ENCODE results near the gene BBC3. TPM values are rescaled to one million over a fixed set of nuclear protein-coding genes. Genes with fewer than 3 reads are reported as not detected.
"Not testable (repeated sequence)": the region's sequence is repeated elsewhere in the genome, so short reads cannot be mapped to it uniquely, and the experiment has no call there.

The BBC3 gene
- polyA plus RNA-seq, 6 donors from 2014 or later = 0.32 to 1.4 (median 0.70) TPM

DNA sequence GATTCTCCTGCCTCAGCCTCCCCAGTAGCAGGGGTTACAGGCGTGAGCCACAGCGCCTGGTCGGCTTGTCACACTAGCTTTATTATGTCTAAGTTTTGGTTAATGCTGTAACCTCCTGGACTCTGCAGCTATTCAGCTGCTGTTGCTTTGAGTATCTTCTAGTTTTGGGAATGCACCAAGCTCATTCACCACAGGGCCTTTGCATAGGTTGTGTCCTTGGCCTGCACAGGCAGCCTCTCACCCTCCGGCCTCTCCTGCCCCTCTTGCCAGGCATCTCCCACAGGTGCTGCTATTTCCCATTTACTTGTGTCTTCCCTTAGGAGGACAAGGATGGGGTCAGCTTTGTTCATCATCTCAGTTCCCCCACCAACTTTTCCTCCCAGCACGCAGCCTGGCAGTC lies 23.0 kb upstream of the BBC3 start:
- no peak for DNase-seq
- no peak for ATAC-seq (ENCODE audit: low read depth in 2 of 2)
- Mint-ChIP-seq H3K27me3 (no peaks in the 10 kb centered on the region), H3K4me3 (peak overlapping the region in 4 of 8 donors; percentile 1 to 46 (median 21)), H3K27ac (peak overlapping the region in 3 of 6 donors; percentile 13 to 61 (median 24)), H3K9me3 (peaks cover 0 to 1% (median 0%) of the 10 kb centered on the region in 7 donors), H3K4me1 (peaks cover 23 to 32% (median 24%) of the 10 kb centered on the region in 3 donors), H3K36me3 (peaks cover 0 to 6% of the 10 kb centered on the region in 2 donors)

DNA sequence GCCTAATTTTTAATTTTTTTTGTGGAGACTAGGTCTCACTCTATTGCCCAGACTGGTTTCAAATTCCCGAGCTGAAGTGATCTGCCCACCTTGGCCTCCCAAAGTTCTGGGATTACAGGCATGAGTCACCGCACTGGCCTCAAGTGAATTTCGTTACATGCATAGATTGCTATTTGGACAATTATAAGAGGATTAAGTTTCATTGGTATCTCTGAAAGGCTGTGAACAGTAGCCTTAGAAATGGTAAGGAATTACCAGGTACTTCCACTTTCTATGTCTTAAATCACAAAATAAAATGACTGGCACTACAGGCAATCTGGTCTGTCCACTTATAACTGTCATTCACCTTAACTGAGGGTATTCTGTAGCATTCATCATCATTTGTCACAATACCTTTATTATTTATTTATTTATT lies 22.5 kb upstream of the BBC3 start:
- H3K4me1 Mint-ChIP-seq = peaks cover 18 to 29% (median 19%) of the 10 kb centered on the region in 3 donors
- no peak overlapping the region for H3K27ac Mint-ChIP-seq
- peak overlapping the region in 2 of 8 donors; percentile 1 to 46 for H3K4me3 Mint-ChIP-seq
- no peaks in the 10 kb centered on the region for H3K9me3 Mint-ChIP-seq
- no peak for ATAC-seq (ENCODE audit: low read depth in 2 of 2)
- H3K36me3 Mint-ChIP-seq = peaks cover 0 to 2% of the 10 kb centered on the region in 2 donors
- H3K27me3 Mint-ChIP-seq = no peaks in the 10 kb centered on the region
- DNase-seq = no peak

DNA sequence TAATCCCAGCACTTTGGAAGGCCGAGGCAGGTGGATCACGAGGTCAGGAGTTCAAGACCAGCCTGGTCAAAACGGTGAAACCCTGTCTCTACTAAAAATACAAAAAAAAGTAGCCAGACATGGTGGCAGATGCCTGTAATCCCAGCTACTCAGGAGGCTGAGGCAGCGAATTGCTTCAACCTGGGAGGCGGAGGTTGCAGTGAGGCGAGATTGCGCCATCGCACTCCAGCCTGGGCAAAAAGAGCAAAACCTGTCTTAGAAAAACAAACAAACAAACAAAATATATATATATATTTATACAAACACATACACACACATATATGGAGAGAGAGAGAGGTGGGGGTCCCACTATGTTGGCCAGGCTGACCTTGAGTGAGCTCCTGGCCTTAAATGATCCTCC lies 22.0 kb upstream of the BBC3 start:
- H3K27ac Mint-ChIP-seq; H3K36me3 Mint-ChIP-seq; DNase-seq; ATAC-seq (ENCODE audit: low read depth in 2 of 2); H3K9me3 Mint-ChIP-seq; H3K27me3 Mint-ChIP-seq: not testable (repeated sequence)
- H3K4me3 Mint-ChIP-seq = peak overlapping the region in 1 of 8 donors; percentile 46
- peaks cover 15 to 24% (median 16%) of the 10 kb centered on the region in 3 donors for H3K4me1 Mint-ChIP-seq

DNA sequence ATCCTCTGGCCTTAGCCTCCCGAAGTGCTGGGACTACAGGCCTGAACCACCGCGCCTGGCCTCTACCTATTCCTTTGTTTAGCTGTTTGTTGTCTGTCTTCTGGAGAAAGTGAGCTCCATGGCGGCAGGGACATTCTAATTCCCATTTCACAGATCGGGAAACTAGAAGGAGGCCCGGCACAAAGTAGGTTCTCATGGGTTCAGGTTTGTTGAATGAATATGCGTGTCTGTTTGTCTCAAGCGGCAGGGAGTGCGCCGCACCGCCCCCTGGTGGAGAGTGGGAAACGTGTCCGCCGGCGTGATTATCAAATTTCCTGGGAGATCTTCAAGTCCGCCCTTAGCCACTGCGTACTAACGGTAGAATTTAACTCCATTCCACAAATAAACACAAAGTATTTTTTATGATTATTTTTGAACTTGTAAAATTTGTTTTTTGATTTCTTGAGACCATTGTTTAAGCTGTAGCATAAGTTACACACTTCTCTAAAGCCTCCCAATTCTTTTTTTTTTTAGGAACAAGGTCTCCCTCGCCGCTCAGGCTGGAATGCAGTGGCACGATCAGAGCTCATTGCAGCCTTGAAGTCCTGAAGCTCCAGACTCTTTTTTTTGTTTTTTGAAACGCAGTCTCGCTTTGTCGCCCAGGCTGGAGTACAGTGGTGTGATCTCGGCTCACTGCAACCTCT lies 16.4 kb upstream of the BBC3 start:
- H3K27ac Mint-ChIP-seq = peak overlapping the region in 2 of 6 donors; percentile 56 to 58
- H3K36me3 Mint-ChIP-seq = peaks cover 0 to 4% of the 10 kb centered on the region in 2 donors
- H3K27me3 Mint-ChIP-seq = peaks cover 7 to 24% (median 16%) of the 10 kb centered on the region in 3 donors
- H3K9me3 Mint-ChIP-seq = peaks cover 0 to 4% (median 0%) of the 10 kb centered on the region in 7 donors
- H3K4me1 Mint-ChIP-seq = peaks cover 5 to 24% (median 7%) of the 10 kb centered on the region in 3 donors
- peak overlapping the region in 3 of 8 donors; percentile 3 to 39 (median 16) for H3K4me3 Mint-ChIP-seq
- DNase-seq (peak; percentile 66), ATAC-seq (ENCODE audit: low read depth in 2 of 2) (no peak)

DNA sequence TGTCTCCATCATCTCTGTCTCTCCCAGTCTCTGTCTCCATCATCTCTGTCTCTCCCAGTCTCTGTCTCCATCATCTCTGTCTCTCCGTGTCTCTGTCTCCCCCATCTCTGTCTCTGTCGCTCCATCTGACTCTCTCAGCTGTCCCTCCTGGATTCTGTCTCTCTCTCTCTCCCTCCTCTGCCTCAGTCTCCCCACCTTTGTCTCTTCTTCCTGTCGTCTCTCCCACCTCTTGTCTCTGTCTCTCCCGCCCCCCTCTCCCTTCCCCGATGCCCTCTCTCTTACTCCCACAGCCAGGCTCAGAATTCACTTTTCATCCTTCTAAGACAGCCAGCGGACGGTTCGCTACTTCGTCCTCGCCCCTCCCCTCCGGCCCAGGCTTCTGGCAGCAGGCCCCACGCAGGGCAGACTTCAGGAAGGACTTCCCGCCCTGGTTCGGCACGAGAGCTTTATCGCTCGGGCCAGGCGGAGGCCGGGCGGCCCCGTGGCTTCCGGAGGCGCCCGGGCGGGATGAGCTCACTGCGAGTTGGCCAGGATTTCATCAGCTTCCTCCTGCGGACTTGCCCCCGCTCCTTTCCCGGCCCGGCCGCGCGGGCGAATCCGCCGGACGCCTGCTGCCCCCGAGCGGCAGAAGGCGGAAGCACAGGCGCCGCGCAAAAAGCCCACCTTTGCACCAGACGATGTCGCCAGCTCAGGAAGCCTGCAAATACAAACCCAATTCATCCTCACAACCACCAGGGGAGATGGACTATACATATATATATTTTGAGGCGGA lies 13.0 kb upstream of the BBC3 start:
- Mint-ChIP-seq H3K4me1 (peaks cover 7 to 31% (median 11%) of the 10 kb centered on the region in 3 donors), H3K36me3 (peaks cover 0 to 4% of the 10 kb centered on the region in 2 donors), H3K4me3 (peak overlapping the region in 6 of 8 donors; percentile 9 to 83 (median 70)), H3K27me3 (peaks cover 10 to 37% (median 19%) of the 10 kb centered on the region in 3 donors), H3K9me3 (peaks cover 0 to 4% (median 0%) of the 10 kb centered on the region in 7 donors), H3K27ac (peak overlapping the region in 4 of 6 donors; percentile 48 to 83 (median 80))
- ATAC-seq (ENCODE audit: low read depth in 2 of 2) (peak; percentile 61 to 63), DNase-seq (peak; percentile 86)

DNA sequence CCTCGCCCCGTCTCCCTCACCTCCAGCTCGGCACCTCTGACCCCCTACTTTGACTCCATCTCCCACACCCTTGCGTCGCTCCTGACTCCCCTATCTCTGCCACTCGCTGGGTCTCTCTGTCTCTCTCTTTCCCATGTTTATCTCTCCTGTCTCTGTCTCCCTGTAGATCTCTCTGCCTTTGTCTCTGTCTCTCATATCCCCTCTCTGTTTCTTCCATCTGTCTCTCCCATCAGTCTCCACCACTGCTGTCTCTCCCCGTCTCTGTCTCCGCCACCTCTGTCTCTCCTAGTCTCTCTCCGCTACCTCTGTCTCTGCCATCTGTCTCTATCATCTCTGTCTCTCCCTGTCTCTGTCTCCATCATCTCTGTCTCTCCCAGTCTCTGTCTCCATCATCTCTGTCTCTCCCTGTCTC lies 12.4 kb upstream of the BBC3 start:
- Mint-ChIP-seq H3K4me1 (peaks cover 11 to 36% (median 12%) of the 10 kb centered on the region in 3 donors), H3K27me3 (peaks cover 13 to 39% (median 23%) of the 10 kb centered on the region in 3 donors), H3K36me3 (peaks cover 0 to 4% of the 10 kb centered on the region in 2 donors), H3K9me3 (peaks cover 0 to 4% (median 0%) of the 10 kb centered on the region in 7 donors), H3K4me3 (peak overlapping the region in 6 of 8 donors; percentile 67 to 84 (median 78)), H3K27ac (peak overlapping the region in 3 of 6 donors; percentile 39 to 82 (median 79))
- ATAC-seq (ENCODE audit: low read depth in 2 of 2) (no peak), DNase-seq (no peak)

DNA sequence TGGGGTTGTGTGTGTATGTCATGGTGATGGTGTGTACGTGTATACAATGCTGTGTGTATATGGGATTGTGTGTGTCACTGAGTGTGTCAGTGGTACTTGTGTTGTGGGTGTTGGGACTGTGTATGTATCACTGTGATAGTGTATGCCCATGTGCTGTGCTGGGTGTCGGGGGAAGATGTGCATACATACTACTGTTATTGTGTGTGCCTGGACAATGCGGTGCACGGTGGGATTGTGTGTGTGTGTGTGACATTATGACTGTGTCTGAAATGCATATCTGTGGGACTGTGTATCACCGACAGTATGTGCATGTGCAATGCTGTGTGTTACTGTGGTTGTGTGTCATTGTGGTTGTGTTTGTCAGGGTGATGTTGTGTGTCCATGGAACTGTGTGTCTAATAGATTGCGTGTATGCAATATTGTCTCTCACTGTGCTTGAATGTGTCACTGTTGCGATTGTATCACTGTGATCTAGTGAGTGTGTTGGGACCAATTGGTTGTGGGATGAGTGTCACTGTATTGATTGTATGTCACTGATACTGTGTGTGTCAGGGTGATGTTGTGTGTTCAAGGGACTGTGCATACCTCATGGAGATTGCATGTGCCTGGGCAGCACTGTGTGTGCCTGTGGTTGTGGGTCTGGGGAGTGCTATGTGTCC lies 11.0 kb upstream of the BBC3 start:
- DNase-seq = no peak
- no peak overlapping the region for H3K4me3 Mint-ChIP-seq
- ATAC-seq (ENCODE audit: low read depth in 2 of 2) = no peak
- H3K27ac Mint-ChIP-seq = no peak overlapping the region
- H3K27me3 Mint-ChIP-seq = peaks cover 6 to 34% (median 17%) of the 10 kb centered on the region in 3 donors
- H3K36me3 Mint-ChIP-seq = peaks cover 0 to 4% of the 10 kb centered on the region in 2 donors
- peaks cover 6 to 33% (median 10%) of the 10 kb centered on the region in 3 donors for H3K4me1 Mint-ChIP-seq
- peaks cover 0 to 4% (median 0%) of the 10 kb centered on the region in 7 donors for H3K9me3 Mint-ChIP-seq

DNA sequence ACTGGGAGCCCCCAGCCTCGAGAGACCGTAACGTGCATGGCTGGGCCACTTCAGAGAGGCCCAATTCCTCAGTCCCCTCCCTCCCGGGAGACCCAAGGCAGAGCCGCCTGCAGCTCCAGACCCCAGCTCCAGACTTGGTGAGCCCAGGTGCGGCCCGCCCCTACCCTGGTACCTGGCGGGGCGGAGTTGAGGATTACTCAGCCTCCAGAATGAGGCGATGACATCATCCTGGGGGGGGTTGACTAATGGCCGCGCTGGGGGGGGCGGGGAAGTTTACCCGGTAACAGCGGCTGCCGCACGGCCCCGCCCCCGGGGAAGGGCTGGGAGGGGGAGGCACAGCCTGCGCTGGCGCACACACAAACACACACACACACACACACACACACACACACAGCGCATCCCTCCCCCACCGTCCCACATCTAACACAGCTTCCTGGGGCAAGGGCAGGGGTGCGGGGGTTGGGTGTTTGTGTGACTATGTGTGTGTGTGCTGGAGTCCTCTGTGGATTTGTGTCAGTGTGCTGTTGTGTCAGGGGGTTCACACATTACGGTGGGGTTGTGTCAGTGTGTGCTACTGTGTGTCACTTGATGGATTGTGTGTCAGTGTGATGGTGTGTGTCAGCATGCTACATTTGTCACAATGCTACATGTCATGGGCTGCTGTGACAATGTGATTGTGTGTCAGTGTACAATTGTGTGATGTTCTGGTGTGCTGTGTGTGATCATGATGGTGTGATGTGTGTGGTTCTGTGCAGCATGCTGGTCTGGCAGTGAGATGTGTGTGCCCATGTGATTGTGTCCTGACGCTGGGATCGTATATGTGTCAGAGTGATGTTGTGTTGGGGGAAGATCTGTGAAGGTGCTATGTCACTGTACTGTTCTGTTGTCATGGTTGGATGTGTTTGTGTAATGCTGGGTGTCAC lies 10.3 kb upstream of the BBC3 start:
- Mint-ChIP-seq H3K4me3 (peak overlapping the region in 3 of 8 donors; percentile 36 to 57 (median 48)), H3K9me3 (peaks cover 0 to 4% (median 0%) of the 10 kb centered on the region in 7 donors), H3K27me3 (peaks cover 7 to 34% (median 16%) of the 10 kb centered on the region in 3 donors), H3K4me1 (peaks cover 6 to 33% (median 10%) of the 10 kb centered on the region in 3 donors), H3K27ac (peak overlapping the region in 2 of 6 donors; percentile 61 to 63), H3K36me3 (peaks cover 0 to 4% of the 10 kb centered on the region in 2 donors)
- ATAC-seq (ENCODE audit: low read depth in 2 of 2) (peak; percentile 57 to 59), DNase-seq (peak; percentile 72)

DNA sequence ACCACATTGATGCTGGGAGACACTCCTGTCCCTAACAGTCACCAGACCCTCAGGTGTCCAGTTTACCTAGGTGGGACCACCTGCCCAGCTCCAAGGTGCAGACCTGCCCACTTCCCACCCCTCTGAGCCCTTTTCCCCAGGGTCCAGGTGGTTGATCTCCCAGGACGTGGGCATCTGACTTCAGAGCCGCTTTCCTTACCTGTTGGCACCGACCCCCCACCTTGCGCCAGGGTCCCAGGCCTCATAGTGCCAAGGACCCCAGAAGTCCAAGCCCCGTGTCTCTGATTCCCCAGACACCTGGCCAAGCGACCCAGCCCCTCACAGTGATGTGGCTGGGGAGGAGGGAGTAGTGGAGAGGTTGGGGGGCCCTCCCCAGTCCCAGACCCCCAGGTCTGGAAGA lies 9.6 kb upstream of the BBC3 start:
- H3K27ac Mint-ChIP-seq = peak overlapping the region in 2 of 6 donors; percentile 61 to 63
- H3K27me3 Mint-ChIP-seq = peaks cover 12 to 34% (median 15%) of the 10 kb centered on the region in 3 donors
- ATAC-seq (ENCODE audit: low read depth in 2 of 2) = no peak
- H3K4me3 Mint-ChIP-seq = peak overlapping the region in 5 of 8 donors; percentile 36 to 61 (median 57)
- H3K4me1 Mint-ChIP-seq = peaks cover 6 to 33% (median 10%) of the 10 kb centered on the region in 3 donors
- no peak for DNase-seq
- H3K36me3 Mint-ChIP-seq = peaks cover 0 to 4% of the 10 kb centered on the region in 2 donors
- peaks cover 0 to 4% (median 0%) of the 10 kb centered on the region in 7 donors for H3K9me3 Mint-ChIP-seq

DNA sequence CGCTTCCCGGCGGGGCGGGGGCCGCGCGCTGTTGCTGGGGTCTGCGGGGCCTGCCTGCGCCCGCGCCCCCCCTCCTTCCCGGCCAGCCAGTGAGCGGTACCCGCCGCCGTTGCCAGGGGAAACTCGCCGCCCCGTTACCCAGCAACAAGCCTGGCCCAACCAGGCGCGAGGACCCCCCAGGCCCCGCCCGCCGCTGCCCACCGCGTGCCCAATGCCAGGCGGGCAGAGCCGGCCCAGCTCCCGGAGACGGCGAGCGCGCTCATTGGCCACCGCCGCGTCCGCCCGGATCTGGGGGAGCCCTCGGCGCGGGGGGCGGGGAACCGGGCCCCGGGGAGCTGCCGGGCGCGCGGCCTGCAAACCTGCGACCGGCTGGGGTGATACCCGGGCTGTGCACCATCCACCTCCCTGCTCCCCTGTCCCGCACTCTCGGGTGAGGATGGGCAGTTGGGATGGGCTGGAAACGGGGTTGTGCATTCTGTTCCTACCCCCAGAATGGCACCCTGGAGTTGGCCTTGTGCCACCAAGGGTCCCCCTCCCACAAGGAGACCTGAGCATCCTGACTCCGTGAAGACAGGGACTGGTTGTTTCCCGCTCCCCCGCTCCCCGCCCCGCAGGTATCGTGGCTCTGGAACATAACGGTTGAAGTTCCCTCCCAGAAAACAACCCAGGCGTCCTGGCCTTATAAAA lies 8.8 kb upstream of the BBC3 start:
- Mint-ChIP-seq H3K36me3 (peaks cover 0 to 4% of the 10 kb centered on the region in 2 donors), H3K4me3 (peak overlapping the region in 5 of 8 donors; percentile 16 to 80 (median 59)), H3K4me1 (peaks cover 5 to 28% (median 6%) of the 10 kb centered on the region in 3 donors), H3K27ac (peak overlapping the region in 2 of 6 donors; percentile 61 to 85), H3K9me3 (peaks cover 0 to 4% (median 0%) of the 10 kb centered on the region in 7 donors), H3K27me3 (peaks cover 7 to 26% (median 12%) of the 10 kb centered on the region in 3 donors)
- DNase-seq (peak; percentile 62), ATAC-seq (ENCODE audit: low read depth in 2 of 2) (peak; percentile 38 to 39)

DNA sequence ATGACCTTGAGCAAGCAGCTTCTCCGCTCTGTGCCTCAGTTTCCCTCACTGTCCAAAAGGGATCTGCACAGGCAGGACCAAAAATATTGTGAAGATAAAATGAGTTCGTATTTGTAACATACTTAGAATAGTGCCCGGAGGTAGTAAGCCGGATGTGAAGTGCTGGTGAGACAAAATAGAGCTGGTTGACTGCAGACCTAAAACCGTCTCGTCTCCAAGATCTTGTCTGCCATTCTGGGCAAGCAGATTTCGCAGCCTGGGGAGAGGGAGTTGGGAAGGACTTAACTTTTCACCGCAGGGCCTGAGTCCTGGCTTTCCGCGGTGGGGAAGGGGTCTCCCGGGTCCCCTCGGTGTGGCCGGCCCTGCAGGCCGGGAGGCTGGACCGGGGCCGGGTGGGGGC lies 8.2 kb upstream of the BBC3 start:
- H3K4me1 Mint-ChIP-seq = peaks cover 5 to 22% (median 6%) of the 10 kb centered on the region in 3 donors
- H3K9me3 Mint-ChIP-seq = peaks cover 0 to 4% (median 0%) of the 10 kb centered on the region in 7 donors
- H3K4me3 Mint-ChIP-seq = peak overlapping the region; percentile 18 to 83 (median 72)
- H3K36me3 Mint-ChIP-seq = peaks cover 0 to 4% of the 10 kb centered on the region in 2 donors
- no peak for DNase-seq
- peaks cover 7 to 21% (median 12%) of the 10 kb centered on the region in 3 donors for H3K27me3 Mint-ChIP-seq
- peak overlapping the region in 2 of 6 donors; percentile 37 to 83 for H3K27ac Mint-ChIP-seq
- no peak for ATAC-seq (ENCODE audit: low read depth in 2 of 2)

Measured in naive B cell (primary cell).